ENCODE results near the gene LRP4. TPM values are rescaled to one million over a fixed set of nuclear protein-coding genes. Genes with fewer than 3 reads are reported as not detected.

LRP4 gene
- total RNA-seq, 1 donor from 2014 or later = 10.1 TPM

DNA sequence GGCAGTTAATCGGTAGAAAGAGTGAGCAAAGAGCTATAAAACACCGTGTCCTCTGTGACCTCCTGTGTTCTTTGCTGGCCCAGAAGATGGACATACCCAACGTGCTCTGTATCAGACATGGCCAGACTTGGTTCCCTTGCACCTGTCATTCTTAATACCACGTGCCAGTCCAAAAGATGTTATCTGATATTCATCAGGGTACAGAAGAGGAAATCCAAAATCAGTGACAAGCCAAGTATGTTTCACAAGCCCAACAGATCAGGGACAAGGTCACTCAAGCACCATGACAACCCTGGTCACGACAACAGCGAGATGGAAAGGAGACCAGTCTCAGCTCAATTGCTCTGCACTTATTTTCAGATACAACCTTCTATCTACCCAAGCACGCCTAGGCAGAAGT lies 3.4 kb downstream of the LRP4 start:
- no peak overlapping the region for H3K4me3 ChIP-seq
- no peaks in the 10 kb centered on the region for H3K9me3 ChIP-seq
- H3K27me3 ChIP-seq = no peaks in the 10 kb centered on the region
- H3K36me3 ChIP-seq = no peaks in the 10 kb centered on the region
- intact Hi-C loops (cut with DNase I) = no loop called here
- peaks cover 56% of the 10 kb centered on the region for H3K4me1 ChIP-seq
- no peak for DNase-seq (ENCODE audit: extremely low spot score in 2 of 2)
- TF ChIP-seq, protein P1, sequence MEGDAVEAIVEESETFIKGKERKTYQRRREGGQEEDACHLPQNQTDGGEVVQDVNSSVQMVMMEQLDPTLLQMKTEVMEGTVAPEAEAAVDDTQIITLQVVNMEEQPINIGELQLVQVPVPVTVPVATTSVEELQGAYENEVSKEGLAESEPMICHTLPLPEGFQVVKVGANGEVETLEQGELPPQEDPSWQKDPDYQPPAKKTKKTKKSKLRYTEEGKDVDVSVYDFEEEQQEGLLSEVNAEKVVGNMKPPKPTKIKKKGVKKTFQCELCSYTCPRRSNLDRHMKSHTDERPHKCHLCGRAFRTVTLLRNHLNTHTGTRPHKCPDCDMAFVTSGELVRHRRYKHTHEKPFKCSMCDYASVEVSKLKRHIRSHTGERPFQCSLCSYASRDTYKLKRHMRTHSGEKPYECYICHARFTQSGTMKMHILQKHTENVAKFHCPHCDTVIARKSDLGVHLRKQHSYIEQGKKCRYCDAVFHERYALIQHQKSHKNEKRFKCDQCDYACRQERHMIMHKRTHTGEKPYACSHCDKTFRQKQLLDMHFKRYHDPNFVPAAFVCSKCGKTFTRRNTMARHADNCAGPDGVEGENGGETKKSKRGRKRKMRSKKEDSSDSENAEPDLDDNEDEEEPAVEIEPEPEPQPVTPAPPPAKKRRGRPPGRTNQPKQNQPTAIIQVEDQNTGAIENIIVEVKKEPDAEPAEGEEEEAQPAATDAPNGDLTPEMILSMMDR (IDR thresholded peaks at IDR 0.05) = no peak
- TF ChIP-seq POLR2AphosphoS5 (IDR thresholded peaks at IDR 0.05; ENCODE audit: insufficient read depth in 1 of 2, low read depth in 1 of 2) (no peak), POLR2A (IDR thresholded peaks at IDR 0.05) (no peak)
- no peak overlapping the region for H3K27ac ChIP-seq

DNA sequence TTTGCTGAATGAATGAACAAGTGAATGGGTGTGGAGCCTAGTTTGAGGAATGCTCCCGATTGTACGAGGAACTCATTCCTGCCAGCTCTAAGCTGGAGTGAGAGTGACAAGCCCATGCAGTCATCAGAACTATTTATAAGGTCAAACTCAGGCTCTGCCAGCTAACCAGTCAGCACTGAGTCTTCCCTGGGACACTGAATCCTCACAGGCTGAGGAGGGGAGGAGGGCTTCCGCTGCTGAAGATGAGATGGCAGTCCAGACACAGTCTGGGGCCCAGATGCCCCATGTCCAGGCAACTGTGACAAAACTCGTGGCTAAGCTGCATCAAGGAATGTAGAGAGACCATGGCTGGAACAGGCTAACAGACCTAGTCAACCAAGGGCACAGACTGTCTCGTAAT lies 4.0 kb downstream of the LRP4 start:
- Histone ChIP-seq H3K9me3 (no peaks in the 10 kb centered on the region), H3K36me3 (no peaks in the 10 kb centered on the region), H3K4me1 (peaks cover 55% of the 10 kb centered on the region), H3K4me3 (no peak overlapping the region), H3K27me3 (no peaks in the 10 kb centered on the region), H3K27ac (no peak overlapping the region)
- no peak for TF ChIP-seq POLR2AphosphoS5 (IDR thresholded peaks at IDR 0.05; ENCODE audit: insufficient read depth in 1 of 2, low read depth in 1 of 2)
- TF ChIP-seq, protein P1 (IDR thresholded peaks at IDR 0.05) = no peak
- TF ChIP-seq POLR2A (IDR thresholded peaks at IDR 0.05) = no peak
- no peak for DNase-seq (ENCODE audit: extremely low spot score in 2 of 2)
- intact Hi-C loops (cut with DNase I) = no loop called here

DNA sequence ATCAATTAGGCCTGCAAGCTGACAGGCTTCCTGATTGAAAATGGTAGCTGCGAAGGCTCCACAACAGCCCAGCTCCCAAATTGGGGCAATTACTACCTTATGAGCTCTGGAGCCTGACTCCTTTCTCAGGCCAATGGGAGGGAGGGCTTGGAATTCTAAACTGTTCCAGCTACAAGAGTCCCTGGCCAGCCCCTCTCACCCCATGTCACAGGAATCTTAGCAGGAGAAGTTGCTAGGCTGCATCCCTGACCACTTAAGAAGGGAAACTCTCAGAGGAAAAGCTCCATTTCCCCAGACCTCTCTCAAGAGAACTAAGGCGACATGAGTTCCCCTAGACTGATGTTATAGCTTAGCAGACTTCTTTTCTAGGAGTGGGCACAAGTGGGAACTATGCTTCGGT lies 4.9 kb downstream of the LRP4 start:
- Histone ChIP-seq H3K4me3 (no peak overlapping the region), H3K27me3 (no peaks in the 10 kb centered on the region), H3K9me3 (no peaks in the 10 kb centered on the region), H3K36me3 (no peaks in the 10 kb centered on the region), H3K27ac (no peak overlapping the region), H3K4me1 (peaks cover 48% of the 10 kb centered on the region)
- DNase-seq (ENCODE audit: extremely low spot score in 2 of 2) = no peak
- intact Hi-C loops (cut with DNase I) = no loop called here
- TF ChIP-seq POLR2A (IDR thresholded peaks at IDR 0.05) = no peak
- no peak for TF ChIP-seq POLR2AphosphoS5 (IDR thresholded peaks at IDR 0.05; ENCODE audit: insufficient read depth in 1 of 2, low read depth in 1 of 2)
- TF ChIP-seq, protein P1 (IDR thresholded peaks at IDR 0.05) = no peak

DNA sequence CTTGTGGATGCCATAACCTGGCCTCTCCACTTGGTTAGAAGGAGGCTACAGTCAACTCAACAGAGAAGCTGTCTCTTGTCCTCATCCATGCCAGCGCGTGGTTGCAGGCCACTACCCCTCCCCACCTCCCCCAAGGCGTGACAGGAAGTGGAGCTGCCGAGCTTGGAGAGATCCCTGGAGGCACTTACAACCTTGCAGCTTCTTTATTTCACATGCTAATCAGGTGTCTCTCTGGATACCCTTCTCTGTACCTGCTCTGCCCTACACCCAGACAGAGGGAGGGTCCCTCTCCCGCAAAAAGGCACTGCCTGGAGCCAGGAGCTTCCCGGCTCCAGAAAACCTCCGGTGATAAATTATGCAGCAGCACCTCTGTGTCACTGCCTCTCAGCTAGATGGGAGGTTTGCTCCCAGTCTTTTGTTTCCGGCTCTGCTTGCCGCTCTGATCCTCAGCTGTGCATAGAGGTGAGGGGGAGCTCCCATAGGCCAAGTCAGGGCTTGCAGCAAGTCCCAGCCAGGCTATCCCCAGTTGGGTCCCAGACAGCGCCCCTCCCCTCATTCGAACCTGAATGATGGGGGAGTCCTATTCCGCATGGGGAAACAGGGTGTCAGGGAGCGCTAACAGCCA lies 5.7 kb downstream of the LRP4 start:
- intact Hi-C loops (cut with DNase I) = no loop called here
- Histone ChIP-seq H3K4me3 (no peak overlapping the region), H3K36me3 (no peaks in the 10 kb centered on the region), H3K27me3 (no peaks in the 10 kb centered on the region), H3K27ac (no peak overlapping the region), H3K9me3 (no peaks in the 10 kb centered on the region), H3K4me1 (peaks cover 44% of the 10 kb centered on the region)
- TF ChIP-seq POLR2AphosphoS5 (IDR thresholded peaks at IDR 0.05; ENCODE audit: insufficient read depth in 1 of 2, low read depth in 1 of 2) (no peak), POLR2A (IDR thresholded peaks at IDR 0.05) (no peak)
- TF ChIP-seq, protein P1 (IDR thresholded peaks at IDR 0.05) = no peak
- DNase-seq (ENCODE audit: extremely low spot score in 2 of 2) = no peak

DNA sequence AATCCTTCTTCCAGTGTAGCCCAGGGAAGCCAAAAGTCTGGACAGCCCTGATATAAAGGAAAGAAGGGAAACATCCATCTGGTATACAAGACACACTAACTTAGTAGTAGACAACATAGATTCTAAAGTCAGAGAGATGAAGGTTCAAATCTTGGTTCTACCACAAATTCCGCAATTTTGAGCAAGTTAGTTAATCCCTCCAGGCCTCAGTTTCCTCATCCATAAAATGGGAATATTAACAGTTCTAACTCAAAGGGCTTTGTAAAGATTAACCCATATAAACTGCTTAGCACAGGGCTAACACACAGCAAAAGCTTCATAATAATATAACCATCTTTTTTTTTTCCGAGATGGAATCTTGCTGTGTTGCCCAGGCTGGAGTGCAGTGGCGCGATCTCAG lies 10.7 kb downstream of the LRP4 start:
- DNase-seq (ENCODE audit: extremely low spot score in 2 of 2) = no peak
- no peaks in the 10 kb centered on the region for H3K4me1 ChIP-seq
- no peaks in the 10 kb centered on the region for H3K36me3 ChIP-seq
- no peaks in the 10 kb centered on the region for H3K27me3 ChIP-seq
- no peak overlapping the region for H3K4me3 ChIP-seq
- no peak for TF ChIP-seq POLR2A (IDR thresholded peaks at IDR 0.05)
- TF ChIP-seq, protein P1 (IDR thresholded peaks at IDR 0.05) = no peak
- no peak for TF ChIP-seq POLR2AphosphoS5 (IDR thresholded peaks at IDR 0.05; ENCODE audit: insufficient read depth in 1 of 2, low read depth in 1 of 2)
- no peak overlapping the region for H3K27ac ChIP-seq
- H3K9me3 ChIP-seq = no peaks in the 10 kb centered on the region
- intact Hi-C loops (cut with DNase I) = no loop called here

Measured in vagina (tissue), 2 donors.